ENCODE measurements around the gene PPM1B.

Gene PPM1B

DNA sequence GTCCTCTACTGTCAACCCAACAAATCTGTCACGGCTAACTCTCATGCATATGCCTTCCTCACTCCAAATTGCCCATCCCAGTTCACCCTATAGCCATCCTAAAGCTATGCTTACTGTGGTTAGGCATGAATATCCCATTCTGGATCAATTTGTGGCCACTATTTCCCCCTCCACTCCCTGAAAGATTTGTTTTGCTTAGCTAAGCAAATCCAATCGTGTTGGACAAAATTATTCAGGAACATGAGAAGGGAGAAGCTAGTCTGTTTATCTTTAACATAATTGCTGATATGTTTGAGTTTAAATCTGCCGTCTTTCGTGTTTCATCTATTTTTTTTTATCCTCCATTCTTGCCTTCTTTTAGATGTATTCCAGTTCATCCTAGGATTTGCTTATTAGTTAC is 43.6 kb downstream of the PPM1B start:
- Histone ChIP-seq H3K36me3 (ENCODE audit: control insufficient read depth in 2 of 2, insufficient read depth in 1 of 2, low read length in 2 of 2) (peaks cover 7 to 23% of the 10 kb centered on the region in 2 experiments; a peak in 2 of 3 replicates), H3K4me1 (ENCODE audit: control insufficient read depth, insufficient read depth, low read length) (no peaks in the 10 kb centered on the region), H3K4me3 (ENCODE audit: low read depth, low read length) (no peak overlapping the region), H3K9me3 (ENCODE audit: control insufficient read depth, insufficient read depth, low read depth, low read length) (no peaks in the 10 kb centered on the region), H3K27ac (ENCODE audit: extremely low read depth, low read depth, low read length) (no peak overlapping the region)
- no peak for TF ChIP-seq ZNF558 (tag by site-specific recombination; IDR thresholded peaks at IDR 0.05)
- no peak for TF ChIP-seq ZNF140 (tag by site-specific recombination; IDR thresholded peaks at IDR 0.05)
- no peak for TF ChIP-seq ZNF423 (tag by site-specific recombination; IDR thresholded peaks at IDR 0.05)
- no peak for TF ChIP-seq ZNF48 (tag by site-specific recombination; IDR thresholded peaks at IDR 0.05)
- TF ChIP-seq ZNF394 (tag by site-specific recombination; IDR thresholded peaks at IDR 0.05; ENCODE audit: borderline replicate concordance), result no peak
- no peak for TF ChIP-seq ZNF112 (tag by site-specific recombination; IDR thresholded peaks at IDR 0.05)
- no peak for TF ChIP-seq KLF9 (tag by site-specific recombination; IDR thresholded peaks at IDR 0.05; ENCODE audit: low read depth)
- TF ChIP-seq RBAK (tag by site-specific recombination; IDR thresholded peaks at IDR 0.05), result no peak
- TF ChIP-seq ZNF549 (tag by site-specific recombination; IDR thresholded peaks at IDR 0.05), result no peak
- TF ChIP-seq, protein P1, sequence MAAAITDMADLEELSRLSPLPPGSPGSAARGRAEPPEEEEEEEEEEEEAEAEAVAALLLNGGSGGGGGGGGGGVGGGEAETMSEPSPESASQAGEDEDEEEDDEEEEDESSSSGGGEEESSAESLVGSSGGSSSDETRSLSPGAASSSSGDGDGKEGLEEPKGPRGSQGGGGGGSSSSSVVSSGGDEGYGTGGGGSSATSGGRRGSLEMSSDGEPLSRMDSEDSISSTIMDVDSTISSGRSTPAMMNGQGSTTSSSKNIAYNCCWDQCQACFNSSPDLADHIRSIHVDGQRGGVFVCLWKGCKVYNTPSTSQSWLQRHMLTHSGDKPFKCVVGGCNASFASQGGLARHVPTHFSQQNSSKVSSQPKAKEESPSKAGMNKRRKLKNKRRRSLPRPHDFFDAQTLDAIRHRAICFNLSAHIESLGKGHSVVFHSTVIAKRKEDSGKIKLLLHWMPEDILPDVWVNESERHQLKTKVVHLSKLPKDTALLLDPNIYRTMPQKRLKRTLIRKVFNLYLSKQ (tag by site-specific recombination; IDR thresholded peaks at IDR 0.05; ENCODE audit: borderline replicate concordance), result no peak
- no peak for TF ChIP-seq KLF8 (tag by site-specific recombination; IDR thresholded peaks at IDR 0.05)
- TF ChIP-seq ZNF843 (tag by site-specific recombination; IDR thresholded peaks at IDR 0.05), result no peak
- no peak for TF ChIP-seq WT1 (tag by site-specific recombination; IDR thresholded peaks at IDR 0.05)
- no peak for TF ChIP-seq YY2 (tag by site-specific recombination; IDR thresholded peaks at IDR 0.05)
- no peak for TF ChIP-seq OVOL3 (tag by site-specific recombination; IDR thresholded peaks at IDR 0.05)
- CTCF ChIA-PET, result no interaction called here
- POLR2A ChIA-PET, result interaction anchor here (0.7 kb wide), 3 partner anchors 11 to 921 kb away, joined by 3 to 6 read pairs (median 3); partner anchors contain the start of gene PPM1B

DNA sequence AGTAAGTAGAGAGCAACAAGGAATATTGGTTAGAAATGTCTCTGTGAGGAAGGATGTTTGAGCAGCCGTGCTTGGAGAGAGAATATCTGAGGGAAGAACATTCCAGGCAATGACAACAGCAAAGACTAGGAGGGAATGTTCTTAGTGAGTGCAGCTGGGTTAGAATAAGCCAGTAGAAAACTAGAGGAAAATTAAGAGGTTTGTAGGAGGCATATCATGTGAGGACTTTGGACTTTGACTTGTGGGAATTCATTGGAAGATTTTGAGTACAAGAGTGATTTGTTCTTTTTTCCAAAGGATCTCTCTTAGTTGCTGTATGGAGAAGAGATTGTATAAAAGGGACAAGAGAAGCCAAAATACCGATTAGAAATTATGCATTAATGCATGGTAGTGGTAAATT is 47.2 kb downstream of the PPM1B start:
- H3K4me1 ChIP-seq (ENCODE audit: control insufficient read depth, insufficient read depth, low read length), result no peaks in the 10 kb centered on the region
- no peak overlapping the region for H3K4me3 ChIP-seq (ENCODE audit: low read depth, low read length)
- CTCF ChIA-PET, result no interaction called here
- no peak overlapping the region for H3K27ac ChIP-seq (ENCODE audit: extremely low read depth, low read depth, low read length)
- peaks cover 4 to 9% of the 10 kb centered on the region in 2 experiments; a peak in 2 of 3 replicates for H3K36me3 ChIP-seq (ENCODE audit: control insufficient read depth in 2 of 2, insufficient read depth in 1 of 2, low read length in 2 of 2)
- no peak for TF ChIP-seq ZNF354C (tag by site-specific recombination; IDR thresholded peaks at IDR 0.05; ENCODE audit: borderline replicate concordance, low read depth)
- TF ChIP-seq, protein P2, sequence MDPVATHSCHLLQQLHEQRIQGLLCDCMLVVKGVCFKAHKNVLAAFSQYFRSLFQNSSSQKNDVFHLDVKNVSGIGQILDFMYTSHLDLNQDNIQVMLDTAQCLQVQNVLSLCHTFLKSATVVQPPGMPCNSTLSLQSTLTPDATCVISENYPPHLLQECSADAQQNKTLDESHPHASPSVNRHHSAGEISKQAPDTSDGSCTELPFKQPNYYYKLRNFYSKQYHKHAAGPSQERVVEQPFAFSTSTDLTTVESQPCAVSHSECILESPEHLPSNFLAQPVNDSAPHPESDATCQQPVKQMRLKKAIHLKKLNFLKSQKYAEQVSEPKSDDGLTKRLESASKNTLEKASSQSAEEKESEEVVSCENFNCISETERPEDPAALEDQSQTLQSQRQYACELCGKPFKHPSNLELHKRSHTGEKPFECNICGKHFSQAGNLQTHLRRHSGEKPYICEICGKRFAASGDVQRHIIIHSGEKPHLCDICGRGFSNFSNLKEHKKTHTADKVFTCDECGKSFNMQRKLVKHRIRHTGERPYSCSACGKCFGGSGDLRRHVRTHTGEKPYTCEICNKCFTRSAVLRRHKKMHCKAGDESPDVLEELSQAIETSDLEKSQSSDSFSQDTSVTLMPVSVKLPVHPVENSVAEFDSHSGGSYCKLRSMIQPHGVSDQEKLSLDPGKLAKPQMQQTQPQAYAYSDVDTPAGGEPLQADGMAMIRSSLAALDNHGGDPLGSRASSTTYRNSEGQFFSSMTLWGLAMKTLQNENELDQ (tag by site-specific recombination; IDR thresholded peaks at IDR 0.05; ENCODE audit: low read depth), result no peak
- TF ChIP-seq, protein P3, sequence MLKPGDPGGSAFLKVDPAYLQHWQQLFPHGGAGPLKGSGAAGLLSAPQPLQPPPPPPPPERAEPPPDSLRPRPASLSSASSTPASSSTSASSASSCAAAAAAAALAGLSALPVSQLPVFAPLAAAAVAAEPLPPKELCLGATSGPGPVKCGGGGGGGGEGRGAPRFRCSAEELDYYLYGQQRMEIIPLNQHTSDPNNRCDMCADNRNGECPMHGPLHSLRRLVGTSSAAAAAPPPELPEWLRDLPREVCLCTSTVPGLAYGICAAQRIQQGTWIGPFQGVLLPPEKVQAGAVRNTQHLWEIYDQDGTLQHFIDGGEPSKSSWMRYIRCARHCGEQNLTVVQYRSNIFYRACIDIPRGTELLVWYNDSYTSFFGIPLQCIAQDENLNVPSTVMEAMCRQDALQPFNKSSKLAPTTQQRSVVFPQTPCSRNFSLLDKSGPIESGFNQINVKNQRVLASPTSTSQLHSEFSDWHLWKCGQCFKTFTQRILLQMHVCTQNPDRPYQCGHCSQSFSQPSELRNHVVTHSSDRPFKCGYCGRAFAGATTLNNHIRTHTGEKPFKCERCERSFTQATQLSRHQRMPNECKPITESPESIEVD (tag by site-specific recombination; IDR thresholded peaks at IDR 0.05), result no peak
- TF ChIP-seq ZNF585B (tag by site-specific recombination; IDR thresholded peaks at IDR 0.05), result no peak
- TF ChIP-seq, protein P4, sequence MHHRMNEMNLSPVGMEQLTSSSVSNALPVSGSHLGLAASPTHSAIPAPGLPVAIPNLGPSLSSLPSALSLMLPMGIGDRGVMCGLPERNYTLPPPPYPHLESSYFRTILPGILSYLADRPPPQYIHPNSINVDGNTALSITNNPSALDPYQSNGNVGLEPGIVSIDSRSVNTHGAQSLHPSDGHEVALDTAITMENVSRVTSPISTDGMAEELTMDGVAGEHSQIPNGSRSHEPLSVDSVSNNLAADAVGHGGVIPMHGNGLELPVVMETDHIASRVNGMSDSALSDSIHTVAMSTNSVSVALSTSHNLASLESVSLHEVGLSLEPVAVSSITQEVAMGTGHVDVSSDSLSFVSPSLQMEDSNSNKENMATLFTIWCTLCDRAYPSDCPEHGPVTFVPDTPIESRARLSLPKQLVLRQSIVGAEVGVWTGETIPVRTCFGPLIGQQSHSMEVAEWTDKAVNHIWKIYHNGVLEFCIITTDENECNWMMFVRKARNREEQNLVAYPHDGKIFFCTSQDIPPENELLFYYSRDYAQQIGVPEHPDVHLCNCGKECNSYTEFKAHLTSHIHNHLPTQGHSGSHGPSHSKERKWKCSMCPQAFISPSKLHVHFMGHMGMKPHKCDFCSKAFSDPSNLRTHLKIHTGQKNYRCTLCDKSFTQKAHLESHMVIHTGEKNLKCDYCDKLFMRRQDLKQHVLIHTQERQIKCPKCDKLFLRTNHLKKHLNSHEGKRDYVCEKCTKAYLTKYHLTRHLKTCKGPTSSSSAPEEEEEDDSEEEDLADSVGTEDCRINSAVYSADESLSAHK (tag by site-specific recombination; IDR thresholded peaks at IDR 0.05), result no peak
- no peak for TF ChIP-seq ZNF48 (tag by site-specific recombination; IDR thresholded peaks at IDR 0.05)
- no peak for TF ChIP-seq ZEB2 (tag by site-specific recombination; IDR thresholded peaks at IDR 0.05)
- POLR2A ChIA-PET, result no interaction called here
- no peaks in the 10 kb centered on the region for H3K9me3 ChIP-seq (ENCODE audit: control insufficient read depth, insufficient read depth, low read depth, low read length)
